DND-41 (cell line): ENCODE data around the gene WDR90.

Experiments used
- ATAC-seq: fragments of 200-7000 bp; cut with Tn5 transposase; 3 replicates; pipeline ENCODE4 v1.9.1; 2021; ENCODE audit warnings: low read depth; ENCODE audit not compliant: insufficient read depth
- DNase-seq: peaks from one replicate; pipeline ENCODE4 v3.0.0-alpha.2; 2020
- H2AFZ ChIP-seq: 2 replicates; pipeline ENCODE4 v1.6.0; 2012; ENCODE audit warnings: low read depth, low read length
- H3K27ac ChIP-seq: 2 replicates; pipeline ENCODE4 v1.5.1; 2012; ENCODE audit warnings: low read length, inconsistent platforms
- H3K27me3 ChIP-seq: fragments of 200-600 bp; sonication (generic); 2 replicates; pipeline ENCODE4 v1.6.0; 2012; ENCODE audit warnings: low read length, mild to moderate bottlenecking, inconsistent platforms; ENCODE audit not compliant: insufficient read depth, poor library complexity
- H3K36me3 ChIP-seq: 2 replicates; pipeline ENCODE4 v1.5.1; 2012; ENCODE audit warnings: low read length, inconsistent platforms; ENCODE audit not compliant: insufficient read depth
- H3K4me1 ChIP-seq: 2 replicates; pipeline ENCODE4 v1.5.1; 2012; ENCODE audit warnings: mild to moderate bottlenecking, low read length; ENCODE audit not compliant: insufficient read depth
- H3K4me2 ChIP-seq: 2 replicates; pipeline ENCODE4 v1.6.0; 2012; ENCODE audit warnings: mild to moderate bottlenecking, moderate library complexity, low read length, inconsistent platforms; ENCODE audit not compliant: insufficient read depth
- H3K4me3 ChIP-seq, 2 experiments: fragments of 200-600 bp in 1 of 2; shearing (Covaris generic) in 1 of 2; 2 replicates each; pipeline ENCODE4 v1.5.1; 2012 to 2016; ENCODE audit warnings: inconsistent platforms in 2 of 2, low read length in 2 of 2, mild to moderate bottlenecking in 2 of 2, low read depth in 1 of 2, moderate library complexity in 1 of 2
- H3K79me2 ChIP-seq: 2 replicates; pipeline ENCODE4 v1.6.0; 2012; ENCODE audit warnings: low read length, inconsistent platforms; ENCODE audit not compliant: insufficient read depth
- H3K9ac ChIP-seq: 2 replicates; pipeline ENCODE4 v1.6.0; 2012; ENCODE audit warnings: low read depth, mild to moderate bottlenecking, inconsistent platforms, low read length, moderate library complexity
- H3K9me3 ChIP-seq: 2 replicates; pipeline ENCODE4 v1.5.1; 2012; ENCODE audit warnings: low read length, moderate library complexity, mild to moderate bottlenecking, inconsistent platforms; ENCODE audit not compliant: insufficient read depth, severe bottlenecking
- H4K20me1 ChIP-seq: 2 replicates; pipeline ENCODE4 v1.6.0; 2012; ENCODE audit warnings: low read length; ENCODE audit not compliant: insufficient read depth
- EZH2 ChIP-seq: IDR thresholded peaks from 3 replicates; pipeline ENCODE4 v1.6.1; 2012; ENCODE audit warnings: borderline replicate concordance, low read depth, mild to moderate bottlenecking, moderate library complexity, low read length, inconsistent platforms; ENCODE audit not compliant: severe bottlenecking
- TF ChIP-seq, protein P1 (sequence below): IDR thresholded peaks from 2 replicates; pipeline ENCODE4 v1.5.1; 2012; ENCODE audit warnings: borderline replicate concordance, low read length, moderate library complexity, mild to moderate bottlenecking; ENCODE audit not compliant: poor library complexity, severe bottlenecking; ENCODE audit errors: extremely low read depth

Gene WDR90

DNA sequence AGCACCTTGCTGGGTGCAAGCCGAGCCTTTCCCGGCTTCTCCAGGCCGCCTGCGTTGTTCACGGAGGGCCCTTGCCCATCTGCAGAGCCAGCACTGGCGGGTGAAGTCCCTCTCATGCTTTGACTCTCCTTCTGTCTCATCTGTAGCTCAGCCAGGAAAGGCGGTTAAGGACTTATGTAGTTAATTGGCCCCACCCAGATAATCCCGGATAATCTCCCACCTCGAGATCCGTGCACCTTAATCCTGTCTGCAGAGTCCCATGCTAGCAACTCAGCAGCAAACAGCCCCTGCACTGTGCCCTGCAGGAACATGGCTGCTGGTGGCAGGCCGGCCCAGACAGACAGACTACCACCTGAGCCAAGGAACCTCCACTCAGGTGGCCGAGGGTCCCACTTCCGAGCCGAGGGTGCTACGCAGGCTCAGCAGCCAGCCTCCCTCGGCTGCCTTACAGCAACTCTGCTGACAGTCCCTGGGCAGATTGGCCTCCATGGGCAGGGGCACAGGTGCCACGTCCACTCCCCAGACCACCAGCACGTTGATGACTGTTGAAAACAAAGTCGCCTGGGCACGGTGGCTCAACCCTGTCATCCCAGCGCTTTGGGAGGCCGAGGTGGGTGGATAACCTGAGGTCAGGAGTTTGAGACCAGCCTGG lies 42.4 kb upstream of the WDR90 start:
- Histone ChIP-seq H3K36me3 (no peaks in the 10 kb centered on the region; the same call in 1 of the 2 replicates), H3K4me3 (no peak overlapping the region), H3K9ac (no peak overlapping the region), H3K79me2 (peaks cover 37% of the 10 kb centered on the region), H3K27ac (no peak overlapping the region), H3K9me3 (no peaks in the 10 kb centered on the region), H3K27me3 (no peaks in the 10 kb centered on the region), H2AFZ (no peak overlapping the region), H3K4me2 (no peak overlapping the region), H3K4me1 (no peaks in the 10 kb centered on the region), H4K20me1 (peaks cover 15% of the 10 kb centered on the region; the same call in 1 of the 2 replicates)
- DNase-seq (no peak), ATAC-seq (no peak)
- no peak for TF ChIP-seq EZH2
- TF ChIP-seq, protein P1, sequence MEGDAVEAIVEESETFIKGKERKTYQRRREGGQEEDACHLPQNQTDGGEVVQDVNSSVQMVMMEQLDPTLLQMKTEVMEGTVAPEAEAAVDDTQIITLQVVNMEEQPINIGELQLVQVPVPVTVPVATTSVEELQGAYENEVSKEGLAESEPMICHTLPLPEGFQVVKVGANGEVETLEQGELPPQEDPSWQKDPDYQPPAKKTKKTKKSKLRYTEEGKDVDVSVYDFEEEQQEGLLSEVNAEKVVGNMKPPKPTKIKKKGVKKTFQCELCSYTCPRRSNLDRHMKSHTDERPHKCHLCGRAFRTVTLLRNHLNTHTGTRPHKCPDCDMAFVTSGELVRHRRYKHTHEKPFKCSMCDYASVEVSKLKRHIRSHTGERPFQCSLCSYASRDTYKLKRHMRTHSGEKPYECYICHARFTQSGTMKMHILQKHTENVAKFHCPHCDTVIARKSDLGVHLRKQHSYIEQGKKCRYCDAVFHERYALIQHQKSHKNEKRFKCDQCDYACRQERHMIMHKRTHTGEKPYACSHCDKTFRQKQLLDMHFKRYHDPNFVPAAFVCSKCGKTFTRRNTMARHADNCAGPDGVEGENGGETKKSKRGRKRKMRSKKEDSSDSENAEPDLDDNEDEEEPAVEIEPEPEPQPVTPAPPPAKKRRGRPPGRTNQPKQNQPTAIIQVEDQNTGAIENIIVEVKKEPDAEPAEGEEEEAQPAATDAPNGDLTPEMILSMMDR, result no peak

DNA sequence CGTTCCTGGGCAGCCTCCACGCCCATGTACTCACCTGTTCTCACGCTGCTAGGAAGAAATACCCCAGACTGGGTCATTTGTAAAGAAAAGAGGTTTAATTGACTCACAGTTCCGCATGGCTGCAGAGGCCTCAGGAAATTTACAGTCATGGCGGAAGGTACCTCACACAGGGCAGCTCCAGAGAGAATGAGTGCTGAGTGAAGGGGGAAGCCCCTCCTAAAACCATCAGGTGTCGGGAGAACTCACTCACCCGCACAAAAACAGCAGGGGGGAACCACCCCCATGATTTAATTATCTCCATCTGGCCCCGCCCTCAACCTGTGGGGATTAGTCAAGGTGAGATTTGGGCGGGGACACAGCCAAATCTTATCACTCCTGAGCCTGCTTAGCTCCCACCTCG lies 41.1 kb upstream of the WDR90 start:
- H3K4me2 ChIP-seq, result no peak overlapping the region
- no peaks in the 10 kb centered on the region for H3K9me3 ChIP-seq
- TF ChIP-seq, protein P1, result no peak
- no peak for TF ChIP-seq EZH2
- ATAC-seq (no peak), DNase-seq (no peak)
- no peaks in the 10 kb centered on the region; the same call in 1 of the 2 replicates for H3K36me3 ChIP-seq
- H3K79me2 ChIP-seq, result peaks cover 34% of the 10 kb centered on the region
- no peak overlapping the region for H3K27ac ChIP-seq
- no peak overlapping the region for H3K9ac ChIP-seq
- H4K20me1 ChIP-seq, result peaks cover 15% of the 10 kb centered on the region; the same call in 1 of the 2 replicates
- H3K4me1 ChIP-seq, result no peaks in the 10 kb centered on the region
- no peaks in the 10 kb centered on the region for H3K27me3 ChIP-seq
- no peak overlapping the region for H2AFZ ChIP-seq
- no peak overlapping the region for H3K4me3 ChIP-seq

DNA sequence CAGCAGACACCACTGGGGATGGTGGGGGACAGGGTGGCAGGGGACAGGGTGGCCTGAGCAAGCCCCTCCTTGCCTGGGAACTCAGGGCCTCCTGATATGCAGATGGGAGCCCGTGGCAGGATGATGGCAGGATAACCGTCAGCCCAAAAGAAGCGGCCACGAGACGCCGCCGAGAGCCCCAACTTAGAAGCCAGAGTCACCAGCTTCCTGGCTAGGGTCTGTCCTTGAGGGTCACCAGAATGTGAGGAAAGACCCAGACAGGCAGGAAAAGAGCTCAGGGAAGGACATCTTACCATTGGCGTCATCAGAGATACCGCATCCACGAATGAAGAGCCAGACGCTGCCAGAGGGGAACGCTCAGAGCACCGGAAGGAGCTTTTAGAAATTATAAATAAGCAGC lies 39.8 kb upstream of the WDR90 start:
- no peak overlapping the region for H2AFZ ChIP-seq
- H3K27me3 ChIP-seq, result no peaks in the 10 kb centered on the region
- TF ChIP-seq, protein P1, result no peak
- TF ChIP-seq EZH2, result no peak
- no peak overlapping the region for H3K27ac ChIP-seq
- DNase-seq (no peak), ATAC-seq (no peak)
- no peak overlapping the region for H3K4me3 ChIP-seq
- H3K79me2 ChIP-seq, result peaks cover 37% of the 10 kb centered on the region
- no peak overlapping the region for H3K9ac ChIP-seq
- H3K36me3 ChIP-seq, result no peaks in the 10 kb centered on the region; the same call in 1 of the 2 replicates
- no peak overlapping the region for H3K4me2 ChIP-seq
- H4K20me1 ChIP-seq, result peaks cover 15% of the 10 kb centered on the region; the same call in 1 of the 2 replicates
- H3K4me1 ChIP-seq, result no peaks in the 10 kb centered on the region
- no peaks in the 10 kb centered on the region for H3K9me3 ChIP-seq
